ENCODE measurements around the gene PON2. TPM values are rescaled to one million over a fixed set of nuclear protein-coding genes. Genes with fewer than 3 reads are reported as not detected.

PON2 gene
- total and polyA plus RNA-seq, 8 donors = 192 to 511 (median 294) TPM

GRCh38 chr7:95429241-95429990 lies 5.4 kb downstream of the PON2 start:
- Histone ChIP-seq H3K27me3 (no peaks in the 10 kb centered on the region), H3K4me1 (peaks cover 13 to 33% of the 10 kb centered on the region in 2 donors), H3K4me3 (no peak overlapping the region), H3K9me3 (no peaks in the 10 kb centered on the region), H3K36me3 (no peaks in the 10 kb centered on the region), H3K27ac (no peak overlapping the region)
- DNase-seq (no peak), ATAC-seq (no peak)
- TF ChIP-seq, protein P1, sequence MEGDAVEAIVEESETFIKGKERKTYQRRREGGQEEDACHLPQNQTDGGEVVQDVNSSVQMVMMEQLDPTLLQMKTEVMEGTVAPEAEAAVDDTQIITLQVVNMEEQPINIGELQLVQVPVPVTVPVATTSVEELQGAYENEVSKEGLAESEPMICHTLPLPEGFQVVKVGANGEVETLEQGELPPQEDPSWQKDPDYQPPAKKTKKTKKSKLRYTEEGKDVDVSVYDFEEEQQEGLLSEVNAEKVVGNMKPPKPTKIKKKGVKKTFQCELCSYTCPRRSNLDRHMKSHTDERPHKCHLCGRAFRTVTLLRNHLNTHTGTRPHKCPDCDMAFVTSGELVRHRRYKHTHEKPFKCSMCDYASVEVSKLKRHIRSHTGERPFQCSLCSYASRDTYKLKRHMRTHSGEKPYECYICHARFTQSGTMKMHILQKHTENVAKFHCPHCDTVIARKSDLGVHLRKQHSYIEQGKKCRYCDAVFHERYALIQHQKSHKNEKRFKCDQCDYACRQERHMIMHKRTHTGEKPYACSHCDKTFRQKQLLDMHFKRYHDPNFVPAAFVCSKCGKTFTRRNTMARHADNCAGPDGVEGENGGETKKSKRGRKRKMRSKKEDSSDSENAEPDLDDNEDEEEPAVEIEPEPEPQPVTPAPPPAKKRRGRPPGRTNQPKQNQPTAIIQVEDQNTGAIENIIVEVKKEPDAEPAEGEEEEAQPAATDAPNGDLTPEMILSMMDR (IDR thresholded peaks at IDR 0.05) = no peak
- intact Hi-C loops (cut with DNase I) = no loop called here

- ATAC-seq (no peak), DNase-seq (no peak)
- H3K36me3 ChIP-seq = peaks cover 0 to 11% of the 10 kb centered on the region in 2 donors
- H3K4me1 ChIP-seq = peaks cover 6 to 25% of the 10 kb centered on the region in 2 donors
- intact Hi-C loops (cut with DNase I) = no loop called here
- no peak overlapping the region for H3K4me3 ChIP-seq
- no peak overlapping the region for H3K27ac ChIP-seq
- H3K9me3 ChIP-seq = no peaks in the 10 kb centered on the region
- TF ChIP-seq, protein P1 (IDR thresholded peaks at IDR 0.05) = no peak
- H3K27me3 ChIP-seq = no peaks in the 10 kb centered on the region
Observed at GRCh38 chr7:95427914-95428516, 6.8 kb downstream of the PON2 start.

GRCh38 chr7:95427166-95427565 lies 7.7 kb downstream of the PON2 start:
- no peaks in the 10 kb centered on the region for H3K9me3 ChIP-seq
- DNase-seq (no peak), ATAC-seq (no peak)
- H3K27me3 ChIP-seq = no peaks in the 10 kb centered on the region
- H3K4me3 ChIP-seq = no peak overlapping the region
- H3K36me3 ChIP-seq = peaks cover 0 to 11% of the 10 kb centered on the region in 2 donors
- TF ChIP-seq, protein P1 (IDR thresholded peaks at IDR 0.05) = no peak
- no peak overlapping the region for H3K27ac ChIP-seq
- intact Hi-C loops (cut with DNase I) = no loop called here
- H3K4me1 ChIP-seq = peaks cover 6 to 25% of the 10 kb centered on the region in 2 donors

DNA sequence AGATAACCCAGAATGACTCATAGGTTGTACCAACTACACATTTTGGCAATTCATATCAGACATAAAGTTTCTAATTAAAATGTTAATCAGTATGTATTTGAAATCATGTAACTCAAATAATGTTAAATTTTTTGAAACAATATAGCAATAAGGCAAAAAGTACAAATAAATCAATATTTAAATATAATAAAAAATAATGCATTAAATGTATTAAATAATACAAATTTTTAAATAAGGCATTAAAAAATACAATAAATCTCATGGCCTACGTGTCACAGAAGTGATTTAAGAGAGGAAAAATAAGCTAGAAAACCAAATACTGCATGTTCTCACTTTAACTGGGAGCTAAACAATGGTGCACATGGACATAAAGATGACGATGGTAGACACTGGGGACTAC lies 9.1 kb downstream of the PON2 start:
- no peaks in the 10 kb centered on the region for H3K27me3 ChIP-seq
- intact Hi-C loops (cut with DNase I) = no loop called here
- no peaks in the 10 kb centered on the region for H3K9me3 ChIP-seq
- peaks cover 14 to 16% of the 10 kb centered on the region in 2 donors for H3K4me1 ChIP-seq
- DNase-seq (no peak), ATAC-seq (no peak)
- TF ChIP-seq, protein P1 (IDR thresholded peaks at IDR 0.05) = no peak
- H3K27ac ChIP-seq = no peak overlapping the region
- H3K4me3 ChIP-seq = no peak overlapping the region
- peaks cover 0 to 11% of the 10 kb centered on the region in 2 donors for H3K36me3 ChIP-seq

DNA sequence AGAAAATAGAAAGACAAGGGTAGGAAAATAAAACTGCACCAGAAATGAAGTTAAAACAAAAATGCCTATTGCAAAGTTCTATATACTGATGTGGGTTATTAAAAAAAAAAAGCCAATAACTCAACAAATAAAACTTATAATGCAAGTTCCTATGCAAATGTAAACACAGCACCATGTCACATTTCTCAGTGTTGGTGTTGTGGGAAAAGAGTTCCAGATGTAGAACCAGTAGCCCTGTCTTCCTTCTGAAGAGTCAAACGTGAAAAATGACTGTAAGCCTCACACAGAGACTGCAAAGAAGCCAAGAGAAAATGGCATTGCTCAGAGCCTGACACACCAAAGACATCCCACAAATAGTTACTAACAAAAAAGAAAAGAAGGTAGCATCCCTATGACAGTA lies 10.1 kb downstream of the PON2 start:
- TF ChIP-seq, protein P1 (IDR thresholded peaks at IDR 0.05) = no peak
- Histone ChIP-seq H3K4me1 (peaks cover 10 to 16% of the 10 kb centered on the region in 2 donors), H3K27me3 (no peaks in the 10 kb centered on the region), H3K27ac (no peak overlapping the region), H3K4me3 (no peak overlapping the region), H3K9me3 (no peaks in the 10 kb centered on the region), H3K36me3 (peaks cover 0 to 11% of the 10 kb centered on the region in 2 donors)
- ATAC-seq (no peak), DNase-seq (no peak)
- intact Hi-C loops (cut with DNase I) = no loop called here
